NK-92 (cell line): ENCODE measurements around the gene LRP4.
"Not testable (repeated sequence)": the region's sequence is repeated elsewhere in the genome, so short reads cannot be mapped to it uniquely, and the experiment has no call there.

ENCODE experiments used
- DNase-seq: peaks from one replicate; lab custom pipeline; 2025; ENCODE audit not compliant: unreplicated experiment; lab: John Stamatoyannopoulos, UW

Gene LRP4

GRCh38 chr11:46918083-46918787, at the start of gene LRP4:
Gene LRP4 (minus strand): TSS chr11:46918550. CDS start chr11:46918379, 171 bp downstream.
- DNase-seq, result no peak

- DNase-seq, result no peak
These were observed 49.6 kb upstream of the LRP4 start for GRCh38 chr11:46967962-46968361.

GRCh38 chr11:46966773-46967172, 48.4 kb upstream of the LRP4 start:
- DNase-seq, result no peak

- no peak for DNase-seq
These were observed 45.5 kb upstream of the LRP4 start for GRCh38 chr11:46963844-46964243.

GRCh38 chr11:46961886-46962285, 43.5 kb upstream of the LRP4 start:
- DNase-seq, result not testable (repeated sequence)

- no peak for DNase-seq
These were observed 42.7 kb upstream of the LRP4 start for GRCh38 chr11:46961041-46961440.

- no peak for DNase-seq
These were observed 40.4 kb upstream of the LRP4 start for GRCh38 chr11:46958777-46959176.

GRCh38 chr11:46953093-46953492, 34.7 kb upstream of the LRP4 start:
- DNase-seq, result no peak

- no peak for DNase-seq
These were observed 34.2 kb upstream of the LRP4 start for GRCh38 chr11:46952553-46952952.

- no peak for DNase-seq
These were observed 33.5 kb upstream of the LRP4 start for GRCh38 chr11:46951864-46952263.

- DNase-seq, result no peak
These were observed 30.9 kb upstream of the LRP4 start for GRCh38 chr11:46949297-46949696.

- no peak for DNase-seq
These were observed 30.2 kb upstream of the LRP4 start for GRCh38 chr11:46948378-46949131.

GRCh38 chr11:46947399-46948077, 29.2 kb upstream of the LRP4 start:
- DNase-seq, result no peak

GRCh38 chr11:46944356-46945075, 26.2 kb upstream of the LRP4 start:
- no peak for DNase-seq

GRCh38 chr11:46942172-46942571, 23.8 kb upstream of the LRP4 start:
- DNase-seq, result no peak

- DNase-seq, result peak; percentile 43
These were observed 18.1 kb upstream of the LRP4 start, which contains the start of gene CSTPP1 for GRCh38 chr11:46936138-46937110. Gene CSTPP1 (plus strand): TSS chr11:46936761. CDS start chr11:46936806, 45 bp downstream.

GRCh38 chr11:46930089-46930488, 11.7 kb upstream of the LRP4 start:
- DNase-seq, result no peak

- not testable (repeated sequence) for DNase-seq
These were observed 10.4 kb upstream of the LRP4 start for GRCh38 chr11:46928701-46929100.

- DNase-seq, result not testable (repeated sequence)
These were observed 9.6 kb upstream of the LRP4 start for GRCh38 chr11:46927928-46928327.

- no peak for DNase-seq
These were observed 2.4 kb upstream of the LRP4 start for GRCh38 chr11:46920755-46921154.
